Measurements from ENCODE around the gene PRR3.

The PRR3 gene

GRCh38 chr6:30562470-30563425 lies 5.7 kb downstream of the PRR3 start:
- TF ChIP-seq FOXP2 (optimal IDR thresholded peaks at IDR 0.05; ENCODE audit: control extremely low read depth, extremely low read length, insufficient read depth) (no peak), EZH2 (IDR thresholded peaks at IDR 0.05) (no peak), POLR2AphosphoS5 (IDR thresholded peaks at IDR 0.05; ENCODE audit: borderline replicate concordance, low read depth, low read length) (no peak; the same call in 1 of the 2 replicates)
- Histone ChIP-seq H3K36me3 (ENCODE audit: insufficient read depth, low read length) (peaks cover 45% of the 10 kb centered on the region), H3K9ac (ENCODE audit: insufficient read length) (no peak overlapping the region), H3K27ac (no peak overlapping the region), H3K9me3 (ENCODE audit: low read depth, low read length) (no peaks in the 10 kb centered on the region), H3K4me3 (no peak overlapping the region)
- no peak for DNase-seq (ENCODE audit: low read depth, low spot score)

- Histone ChIP-seq H3K9ac (ENCODE audit: insufficient read length) (no peak overlapping the region), H3K4me3 (no peak overlapping the region), H3K36me3 (ENCODE audit: insufficient read depth, low read length) (peaks cover 33% of the 10 kb centered on the region), H3K9me3 (ENCODE audit: low read depth, low read length) (no peaks in the 10 kb centered on the region), H3K27ac (no peak overlapping the region)
- no peak for TF ChIP-seq EZH2 (IDR thresholded peaks at IDR 0.05)
- TF ChIP-seq POLR2AphosphoS5 (IDR thresholded peaks at IDR 0.05; ENCODE audit: borderline replicate concordance, low read depth, low read length), result no peak
- TF ChIP-seq FOXP2 (optimal IDR thresholded peaks at IDR 0.05; ENCODE audit: control extremely low read depth, extremely low read length, insufficient read depth), result no peak
- DNase-seq (ENCODE audit: low read depth, low spot score), result no peak
These were observed 7.0 kb downstream of the PRR3 start for GRCh38 chr6:30564114-30564513.

- no peak for TF ChIP-seq POLR2AphosphoS5 (IDR thresholded peaks at IDR 0.05; ENCODE audit: borderline replicate concordance, low read depth, low read length)
- no peak for TF ChIP-seq EZH2 (IDR thresholded peaks at IDR 0.05)
- TF ChIP-seq FOXP2 (optimal IDR thresholded peaks at IDR 0.05; ENCODE audit: control extremely low read depth, extremely low read length, insufficient read depth), result no peak
- H3K27ac ChIP-seq, result 0 out of 2 replicates have a peak overlapping the region, but pooled peaks have one; percentile 30
- no peak overlapping the region for H3K4me3 ChIP-seq
- H3K9ac ChIP-seq (ENCODE audit: insufficient read length), result no peak overlapping the region
- no peak for DNase-seq (ENCODE audit: low read depth, low spot score)
- H3K9me3 ChIP-seq (ENCODE audit: low read depth, low read length), result no peaks in the 10 kb centered on the region
- peaks cover 24% of the 10 kb centered on the region for H3K36me3 ChIP-seq (ENCODE audit: insufficient read depth, low read length)
These were observed 8.7 kb downstream of the PRR3 start for GRCh38 chr6:30565772-30566171.

- TF ChIP-seq EZH2 (IDR thresholded peaks at IDR 0.05) (no peak), FOXP2 (optimal IDR thresholded peaks at IDR 0.05; ENCODE audit: control extremely low read depth, extremely low read length, insufficient read depth) (no peak), POLR2AphosphoS5 (IDR thresholded peaks at IDR 0.05; ENCODE audit: borderline replicate concordance, low read depth, low read length) (no peak)
- DNase-seq (ENCODE audit: low read depth, low spot score), result no peak
- Histone ChIP-seq H3K9ac (ENCODE audit: insufficient read length) (no peak overlapping the region), H3K9me3 (ENCODE audit: low read depth, low read length) (no peaks in the 10 kb centered on the region), H3K4me3 (no peak overlapping the region), H3K36me3 (ENCODE audit: insufficient read depth, low read length) (peaks cover 14% of the 10 kb centered on the region), H3K27ac (no peak overlapping the region)
These were observed 11.2 kb downstream of the PRR3 start for GRCh38 chr6:30568245-30568644.

- Histone ChIP-seq H3K36me3 (ENCODE audit: insufficient read depth, low read length) (peaks cover 22% of the 10 kb centered on the region), H3K9ac (ENCODE audit: insufficient read length) (peak overlapping the region; percentile 98), H3K27ac (no peak overlapping the region), H3K4me3 (peak overlapping the region; percentile 100), H3K9me3 (ENCODE audit: low read depth, low read length) (no peaks in the 10 kb centered on the region)
- no peak for DNase-seq (ENCODE audit: low read depth, low spot score)
- TF ChIP-seq EZH2 (IDR thresholded peaks at IDR 0.05) (no peak), FOXP2 (optimal IDR thresholded peaks at IDR 0.05; ENCODE audit: control extremely low read depth, extremely low read length, insufficient read depth) (no peak), POLR2AphosphoS5 (IDR thresholded peaks at IDR 0.05; ENCODE audit: borderline replicate concordance, low read depth, low read length) (no peak)
These were observed 13.2 kb downstream of the PRR3 start for GRCh38 chr6:30570263-30570662.

GRCh38 chr6:30570740-30571074 lies 13.6 kb downstream of the PRR3 start:
- peaks cover 26% of the 10 kb centered on the region for H3K36me3 ChIP-seq (ENCODE audit: insufficient read depth, low read length)
- no peak for DNase-seq (ENCODE audit: low read depth, low spot score)
- peak overlapping the region; percentile 100 for H3K4me3 ChIP-seq
- H3K9me3 ChIP-seq (ENCODE audit: low read depth, low read length), result no peaks in the 10 kb centered on the region
- H3K9ac ChIP-seq (ENCODE audit: insufficient read length), result peak overlapping the region; percentile 98
- no peak overlapping the region for H3K27ac ChIP-seq
- TF ChIP-seq EZH2 (IDR thresholded peaks at IDR 0.05) (no peak), POLR2AphosphoS5 (IDR thresholded peaks at IDR 0.05; ENCODE audit: borderline replicate concordance, low read depth, low read length) (no peak), FOXP2 (optimal IDR thresholded peaks at IDR 0.05; ENCODE audit: control extremely low read depth, extremely low read length, insufficient read depth) (no peak)

GRCh38 chr6:30571075-30571761 lies 14.1 kb downstream of the PRR3 start, which contains the start of gene ABCF1:
TSS of gene ABCF1 (plus strand) at chr6:30571442. CDS start at chr6:30571488, 46 bp downstream.
- no peaks in the 10 kb centered on the region for H3K9me3 ChIP-seq (ENCODE audit: low read depth, low read length)
- peaks cover 26% of the 10 kb centered on the region for H3K36me3 ChIP-seq (ENCODE audit: insufficient read depth, low read length)
- peak within 1 kb of the TSS; percentile 100 for H3K4me3 ChIP-seq
- peak; percentile 70 for DNase-seq (ENCODE audit: low read depth, low spot score)
- peak within 1 kb of the TSS; percentile 93 for H3K27ac ChIP-seq
- H3K9ac ChIP-seq (ENCODE audit: insufficient read length), result peak within 1 kb of the TSS; percentile 98
- TF ChIP-seq EZH2 (IDR thresholded peaks at IDR 0.05) (no peak), FOXP2 (optimal IDR thresholded peaks at IDR 0.05; ENCODE audit: control extremely low read depth, extremely low read length, insufficient read depth) (peak; percentile 93), POLR2AphosphoS5 (IDR thresholded peaks at IDR 0.05; ENCODE audit: borderline replicate concordance, low read depth, low read length) (peak; percentile 99)

- no peak for TF ChIP-seq EZH2 (IDR thresholded peaks at IDR 0.05)
- Histone ChIP-seq H3K4me3 (peak overlapping the region; percentile 100), H3K36me3 (ENCODE audit: insufficient read depth, low read length) (peaks cover 30% of the 10 kb centered on the region), H3K9me3 (ENCODE audit: low read depth, low read length) (no peaks in the 10 kb centered on the region), H3K9ac (ENCODE audit: insufficient read length) (peak overlapping the region; percentile 98), H3K27ac (peak overlapping the region; percentile 93; the same call in 1 of the 2 replicates)
- no peak for DNase-seq (ENCODE audit: low read depth, low spot score)
These were observed 14.6 kb downstream of the PRR3 start for GRCh38 chr6:30571762-30572082.
